HUES64 (cell line): ENCODE results near the gene NT5C1A.

Experiments
- H3K27ac ChIP-seq: 2 replicates; pipeline ENCODE4 v1.7.0; 2013; ENCODE audit warnings: low read depth, low read length, inconsistent platforms
- H3K27me3 ChIP-seq: 2 replicates; pipeline ENCODE4 v1.6.1; 2013; ENCODE audit warnings: mild to moderate bottlenecking, low read length; ENCODE audit not compliant: insufficient read depth
- H3K36me3 ChIP-seq: 2 replicates; pipeline ENCODE4 v1.6.1; 2013; ENCODE audit warnings: mild to moderate bottlenecking, low read length; ENCODE audit not compliant: insufficient read depth
- H3K4me1 ChIP-seq: 2 replicates; pipeline ENCODE4 v1.6.1; 2013; ENCODE audit warnings: mild to moderate bottlenecking, low read length, moderate library complexity; ENCODE audit not compliant: insufficient read depth
- H3K4me3 ChIP-seq: 2 replicates; pipeline ENCODE4 v1.5.1; 2013; ENCODE audit warnings: mild to moderate bottlenecking, low read length, moderate library complexity
- H3K9ac ChIP-seq: 2 replicates; pipeline ENCODE4 v1.6.1; 2013; ENCODE audit warnings: mild to moderate bottlenecking, low read depth, low read length
- H3K9me3 ChIP-seq: 2 replicates; pipeline ENCODE4 v1.6.1; 2013; ENCODE audit warnings: low read depth, low read length; ENCODE audit not compliant: insufficient read depth
- WGBS: fragments of 150-250, 120-280 bp; methylation state at CpG from one replicate; pipeline ENCODE4 v1.1.7; 2013; ENCODE audit warnings: missing lambda C conversion rate; 5-methylcytosine and 5-hydroxymethylcytosine counted together

The NT5C1A gene

GRCh38 chr1:39659110-39659509 lies 12.8 kb downstream of the NT5C1A start:
- WGBS: 86% methylated on average over 12 of the region's 12 CpGs

GRCh38 chr1:39657923-39658485 lies 13.9 kb downstream of the NT5C1A start:
- H3K27me3 ChIP-seq: peaks cover 96% of the 10 kb centered on the region
- H3K4me3 ChIP-seq: no peak overlapping the region
- 17% methylated on average over 6 of the region's 6 CpGs for WGBS
- no peak overlapping the region for H3K9ac ChIP-seq
- no peaks in the 10 kb centered on the region for H3K4me1 ChIP-seq
- no peaks in the 10 kb centered on the region for H3K36me3 ChIP-seq
- no peaks in the 10 kb centered on the region for H3K9me3 ChIP-seq
- H3K27ac ChIP-seq: no peak overlapping the region

More at GRCh38 chr1:39659110-39659509, 12.8 kb downstream of the NT5C1A start:
- Histone ChIP-seq H3K9me3 (no peaks in the 10 kb centered on the region), H3K27ac (no peak overlapping the region), H3K4me3 (no peak overlapping the region), H3K4me1 (no peaks in the 10 kb centered on the region), H3K9ac (no peak overlapping the region), H3K27me3 (peaks cover 97% of the 10 kb centered on the region), H3K36me3 (no peaks in the 10 kb centered on the region)

- no peaks in the 10 kb centered on the region for H3K9me3 ChIP-seq
- no peaks in the 10 kb centered on the region for H3K4me1 ChIP-seq
- H3K4me3 ChIP-seq: no peak overlapping the region
- H3K9ac ChIP-seq: no peak overlapping the region
- no peak overlapping the region for H3K27ac ChIP-seq
- peaks cover 94% of the 10 kb centered on the region for H3K27me3 ChIP-seq
- 41% methylated on average over 3 of the region's 3 CpGs for WGBS
- no peaks in the 10 kb centered on the region for H3K36me3 ChIP-seq
These were observed 14.5 kb downstream of the NT5C1A start for GRCh38 chr1:39657402-39657801.

DNA sequence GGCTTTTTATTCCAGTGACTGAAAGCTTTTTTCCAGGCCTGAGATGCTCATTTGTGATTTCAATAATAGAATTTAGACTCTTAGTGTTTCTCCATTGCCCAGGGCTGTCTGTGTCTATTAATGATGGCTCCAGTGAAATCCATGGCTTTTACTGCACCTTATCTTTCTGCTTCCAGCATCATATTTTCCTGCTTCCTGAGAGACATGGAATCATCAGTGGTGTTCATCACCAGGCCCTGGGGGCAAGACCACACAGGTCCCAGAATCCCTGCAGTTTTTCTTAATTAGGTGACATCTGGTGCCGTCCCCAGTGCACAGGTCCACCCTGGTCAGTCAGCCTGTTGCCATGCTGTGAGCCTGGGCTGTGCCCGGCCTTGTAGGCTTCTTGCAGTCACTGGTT lies 15.5 kb downstream of the NT5C1A start:
- no peak overlapping the region for H3K9ac ChIP-seq
- no peaks in the 10 kb centered on the region for H3K4me1 ChIP-seq
- no peak overlapping the region for H3K27ac ChIP-seq
- WGBS: 73% methylated on average over 2 of the region's 2 CpGs
- peaks cover 85% of the 10 kb centered on the region for H3K27me3 ChIP-seq
- no peaks in the 10 kb centered on the region for H3K9me3 ChIP-seq
- no peak overlapping the region for H3K4me3 ChIP-seq
- no peaks in the 10 kb centered on the region for H3K36me3 ChIP-seq

DNA sequence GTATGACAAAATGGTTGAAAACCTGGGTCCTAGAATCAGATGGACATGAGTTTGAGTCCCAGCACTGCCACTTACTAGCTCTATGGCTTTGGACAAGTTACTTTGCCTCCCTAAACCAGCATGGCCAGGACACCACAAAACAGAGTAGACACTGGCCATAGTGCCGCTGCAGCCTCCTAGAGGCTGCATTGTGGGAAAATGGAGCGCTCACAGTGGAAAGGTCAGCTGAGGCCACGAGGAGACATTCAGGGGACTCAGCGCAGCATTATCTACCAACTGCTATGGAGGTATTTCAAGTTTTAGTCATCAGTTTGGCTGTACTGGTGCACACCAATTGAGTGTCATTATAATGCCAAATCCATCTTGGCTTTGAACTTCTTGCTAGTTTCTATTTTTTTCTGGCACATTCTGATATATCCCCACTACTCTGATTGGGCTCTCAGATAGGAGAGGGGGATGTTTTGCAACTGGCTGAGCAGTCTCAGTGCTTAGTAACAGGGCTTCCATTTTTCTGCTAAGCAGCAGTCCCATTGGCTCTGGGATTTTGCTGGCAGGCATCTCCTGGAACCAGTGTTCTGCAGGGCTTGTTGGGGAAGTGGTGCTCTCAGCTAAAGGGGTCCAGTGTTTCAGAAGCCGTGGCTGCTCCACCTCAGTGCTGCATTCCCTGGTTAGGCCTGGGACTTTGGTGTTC lies 16.2 kb downstream of the NT5C1A start:
- Histone ChIP-seq H3K9me3 (no peaks in the 10 kb centered on the region), H3K9ac (no peak overlapping the region), H3K4me3 (no peak overlapping the region), H3K27me3 (peaks cover 85% of the 10 kb centered on the region), H3K27ac (no peak overlapping the region), H3K4me1 (no peaks in the 10 kb centered on the region), H3K36me3 (no peaks in the 10 kb centered on the region)
- 78% methylated on average over 5 of the region's 5 CpGs for WGBS

- no peaks in the 10 kb centered on the region for H3K9me3 ChIP-seq
- no peak overlapping the region for H3K27ac ChIP-seq
- no peaks in the 10 kb centered on the region for H3K4me1 ChIP-seq
- no peak overlapping the region for H3K4me3 ChIP-seq
- no peaks in the 10 kb centered on the region for H3K36me3 ChIP-seq
- 73% methylated on average over 7 of the region's 7 CpGs for WGBS
- peaks cover 82% of the 10 kb centered on the region for H3K27me3 ChIP-seq
- H3K9ac ChIP-seq: no peak overlapping the region
These were observed 17.6 kb downstream of the NT5C1A start for GRCh38 chr1:39654291-39654690.

DNA sequence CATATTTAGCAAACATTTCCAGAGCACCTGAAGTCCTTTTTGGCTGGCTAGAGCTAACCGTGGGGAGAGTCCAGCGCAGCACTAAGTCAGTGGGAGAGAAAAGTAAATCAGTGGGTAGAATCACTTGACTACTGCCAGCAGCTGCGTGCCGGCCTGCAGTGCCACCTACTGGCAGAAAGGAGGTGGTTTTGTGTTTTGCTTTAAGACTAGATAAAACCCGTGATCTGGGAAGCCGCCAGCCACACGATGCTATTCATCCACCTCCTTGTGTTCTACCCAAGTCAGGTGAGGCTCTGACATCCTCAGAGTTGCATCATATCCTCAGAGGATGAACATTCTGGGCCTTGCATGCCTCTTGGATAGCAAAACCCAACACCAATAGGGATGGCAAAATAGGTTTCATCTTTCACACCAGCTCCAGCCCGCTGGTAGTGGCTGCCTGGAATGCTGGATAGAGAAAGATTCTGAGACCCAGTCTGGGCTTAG lies 18.3 kb downstream of the NT5C1A start:
- no peaks in the 10 kb centered on the region for H3K9me3 ChIP-seq
- no peak overlapping the region for H3K4me3 ChIP-seq
- no peaks in the 10 kb centered on the region for H3K4me1 ChIP-seq
- no peak overlapping the region for H3K27ac ChIP-seq
- peaks cover 78% of the 10 kb centered on the region for H3K27me3 ChIP-seq
- WGBS: 14% methylated on average over 8 of the region's 8 CpGs
- H3K36me3 ChIP-seq: no peaks in the 10 kb centered on the region
- no peak overlapping the region for H3K9ac ChIP-seq

DNA sequence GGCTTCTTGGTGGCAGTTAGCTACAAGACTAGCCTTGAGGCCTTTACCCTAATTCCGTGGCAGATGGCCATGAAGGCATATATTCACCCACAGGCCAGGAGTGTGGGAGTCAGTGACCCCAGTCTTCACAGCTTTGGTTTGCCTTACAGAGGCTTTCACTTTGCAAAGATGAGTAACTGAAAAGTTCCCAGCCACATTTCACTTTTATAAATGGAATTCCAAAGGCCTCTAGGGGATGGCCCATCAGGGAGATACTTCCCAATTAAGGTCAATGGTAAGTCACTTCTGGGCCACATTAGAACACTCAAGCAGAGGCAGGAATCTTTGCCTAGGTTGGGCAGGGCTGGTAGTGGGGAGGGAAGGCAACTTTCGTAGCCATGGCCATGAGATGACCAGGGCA lies 19.4 kb downstream of the NT5C1A start:
- Histone ChIP-seq H3K4me3 (no peak overlapping the region), H3K27me3 (peaks cover 79% of the 10 kb centered on the region), H3K36me3 (no peaks in the 10 kb centered on the region), H3K9ac (no peak overlapping the region), H3K4me1 (no peaks in the 10 kb centered on the region), H3K27ac (no peak overlapping the region), H3K9me3 (no peaks in the 10 kb centered on the region)
- 94% methylated on average over 2 of the region's 2 CpGs for WGBS

GRCh38 chr1:39652105-39652504 lies 19.8 kb downstream of the NT5C1A start:
- WGBS: 88% methylated on average over 6 of the region's 6 CpGs
- H3K4me1 ChIP-seq: no peaks in the 10 kb centered on the region
- H3K9ac ChIP-seq: no peak overlapping the region
- H3K27ac ChIP-seq: no peak overlapping the region
- H3K27me3 ChIP-seq: peaks cover 79% of the 10 kb centered on the region
- no peaks in the 10 kb centered on the region for H3K36me3 ChIP-seq
- no peak overlapping the region for H3K4me3 ChIP-seq
- no peaks in the 10 kb centered on the region for H3K9me3 ChIP-seq

- Histone ChIP-seq H3K27ac (no peak overlapping the region), H3K27me3 (peaks cover 74% of the 10 kb centered on the region), H3K9me3 (no peaks in the 10 kb centered on the region), H3K9ac (no peak overlapping the region), H3K4me3 (no peak overlapping the region), H3K36me3 (no peaks in the 10 kb centered on the region), H3K4me1 (peaks cover 6% of the 10 kb centered on the region)
- 100% methylated on average over 1 of the region's 1 CpG for WGBS
These were observed 21.5 kb downstream of the NT5C1A start for GRCh38 chr1:39650431-39650830.

GRCh38 chr1:39649636-39650185 lies 22.2 kb downstream of the NT5C1A start:
- Histone ChIP-seq H3K4me1 (peaks cover 6% of the 10 kb centered on the region), H3K4me3 (no peak overlapping the region), H3K27me3 (peaks cover 75% of the 10 kb centered on the region), H3K27ac (no peak overlapping the region), H3K36me3 (no peaks in the 10 kb centered on the region), H3K9me3 (no peaks in the 10 kb centered on the region), H3K9ac (no peak overlapping the region)
- 73% methylated on average over 2 of the region's 2 CpGs for WGBS
